ENCODE results near the gene MYO1F.

- TF ChIP-seq CTCF (IDR thresholded peaks at IDR 0.05; ENCODE audit: borderline replicate concordance, extremely low read depth, low read length, poor library complexity, severe bottlenecking) (no peak), EZH2 (IDR thresholded peaks at IDR 0.05; ENCODE audit: borderline replicate concordance, low read depth, low read length, severe bottlenecking) (no peak)
Observed at GRCh38 chr19:8595651-8596050, 18.4 kb upstream of the MYO1F start.

All from DND-41 (cell line).